NCI-H1930 (cell line): ENCODE data around the gene PDE5A.
A peak's percentile ranks its signal among the peaks of the same experiment; 100 is the strongest.
"Not testable (repeated sequence)": the region's sequence is repeated elsewhere in the genome, so short reads cannot be mapped to it uniquely, and the experiment has no call there.

ENCODE experiments used
- DNase-seq, 2 experiments: peaks; one replicate each; lab custom pipeline; 2025; lab: John Stamatoyannopoulos, UW

PDE5A gene

DNA sequence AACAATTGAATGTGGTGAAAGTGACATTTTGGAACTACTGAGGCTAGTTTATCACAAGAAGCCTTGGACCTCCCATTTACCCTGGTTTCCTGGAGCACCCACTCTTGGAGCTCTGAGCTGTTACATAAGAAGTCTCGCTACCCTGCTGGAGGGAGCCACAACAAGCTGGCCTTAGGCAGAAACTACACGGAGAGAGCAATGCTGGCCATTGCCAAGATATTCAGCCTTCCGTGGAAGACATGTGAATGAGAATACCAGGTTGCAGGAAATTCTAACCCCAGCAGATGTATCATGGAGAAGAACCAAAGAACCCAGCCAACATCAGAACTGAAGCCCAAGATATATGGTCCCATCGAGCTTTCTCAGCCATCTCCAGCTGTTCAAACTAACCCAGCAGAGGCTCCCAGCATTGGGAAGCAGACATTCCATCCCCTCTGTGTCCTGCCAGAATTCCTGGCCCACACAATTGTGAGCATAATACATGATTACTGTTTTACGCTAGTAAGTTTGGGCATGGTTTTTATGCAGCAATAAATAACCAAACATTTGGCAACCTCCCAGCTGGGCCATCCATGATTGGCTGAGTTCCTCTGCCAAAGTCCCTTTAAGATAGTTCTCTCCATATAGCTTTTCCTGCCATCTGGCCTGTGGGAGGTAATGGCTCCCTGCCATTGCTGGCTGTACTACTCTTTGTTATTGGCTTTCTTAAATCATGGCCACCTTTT lies 17.9 kb upstream of the PDE5A start:
- DNase-seq = no peak

DNA sequence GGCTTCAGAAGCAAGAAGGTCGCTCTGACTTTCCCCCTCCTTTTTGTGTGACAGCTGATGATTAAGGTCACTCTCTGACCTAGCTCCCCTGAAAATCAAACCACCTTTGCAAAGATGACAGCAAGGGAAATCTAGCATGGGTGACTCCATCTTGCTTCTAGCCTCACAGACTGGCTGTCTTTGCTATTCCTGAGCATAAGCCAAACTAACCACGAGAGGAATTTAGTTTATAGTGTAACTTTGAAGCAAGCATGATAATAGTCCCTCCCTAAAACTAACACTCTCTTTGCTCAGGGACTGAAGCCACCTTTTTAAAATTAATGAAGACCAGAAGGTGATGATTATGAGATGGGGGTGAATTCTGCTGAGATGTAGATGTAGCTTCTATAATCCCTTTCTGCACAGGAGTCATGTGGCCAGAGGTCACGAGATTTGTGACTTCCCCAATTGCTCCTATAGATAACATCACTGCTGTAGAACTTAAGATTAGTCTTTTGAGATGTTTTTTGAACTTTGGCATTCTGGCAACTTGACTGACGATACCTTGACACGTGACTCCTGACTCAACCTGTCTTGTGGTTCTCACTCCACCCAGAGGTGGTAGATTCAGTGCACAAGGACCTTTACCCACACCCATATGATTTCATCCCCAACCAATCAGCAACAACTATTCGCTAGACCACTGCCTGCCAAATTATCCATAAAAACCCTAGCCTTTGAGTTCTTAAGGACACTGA lies 14.9 kb upstream of the PDE5A start:
- DNase-seq = no peak

DNA sequence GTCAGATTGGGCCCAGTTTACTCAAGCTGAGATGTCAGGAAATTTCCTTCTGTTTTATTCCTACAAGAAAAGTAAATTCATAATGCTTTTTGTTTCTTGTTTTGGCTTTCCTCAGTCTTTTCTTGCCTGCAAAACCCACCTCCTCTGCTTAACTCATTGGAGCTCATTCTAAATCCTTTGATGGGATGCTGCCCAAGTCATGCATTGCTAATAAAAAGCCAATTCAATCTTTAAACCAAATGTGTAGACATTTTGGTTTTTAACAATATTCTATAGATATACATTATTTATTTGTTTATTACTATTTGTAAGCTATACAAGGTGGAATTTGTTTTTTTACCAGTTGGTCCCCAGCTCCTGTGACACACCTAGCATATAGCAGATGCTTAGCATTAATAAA lies 13.2 kb upstream of the PDE5A start:
- DNase-seq = no peak

DNA sequence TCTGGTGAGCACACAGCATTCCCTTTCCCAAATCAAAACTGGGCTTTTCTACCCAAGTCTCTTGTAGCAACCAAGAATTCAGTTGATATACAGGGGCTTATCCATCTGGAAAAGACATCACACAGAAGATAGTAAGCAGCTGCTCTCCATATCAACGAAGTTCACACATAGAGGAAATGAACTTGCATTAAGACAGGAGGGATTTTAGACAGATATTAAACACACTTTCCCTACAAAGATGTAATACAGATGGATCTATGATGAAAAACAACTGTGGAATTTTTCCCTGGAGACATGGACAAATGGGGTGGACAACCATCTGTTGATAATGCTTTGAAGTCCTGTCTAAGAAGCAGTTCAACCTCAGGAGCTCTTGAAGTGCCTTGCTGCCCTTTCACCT lies 9.8 kb upstream of the PDE5A start:
- DNase-seq = no peak

DNA sequence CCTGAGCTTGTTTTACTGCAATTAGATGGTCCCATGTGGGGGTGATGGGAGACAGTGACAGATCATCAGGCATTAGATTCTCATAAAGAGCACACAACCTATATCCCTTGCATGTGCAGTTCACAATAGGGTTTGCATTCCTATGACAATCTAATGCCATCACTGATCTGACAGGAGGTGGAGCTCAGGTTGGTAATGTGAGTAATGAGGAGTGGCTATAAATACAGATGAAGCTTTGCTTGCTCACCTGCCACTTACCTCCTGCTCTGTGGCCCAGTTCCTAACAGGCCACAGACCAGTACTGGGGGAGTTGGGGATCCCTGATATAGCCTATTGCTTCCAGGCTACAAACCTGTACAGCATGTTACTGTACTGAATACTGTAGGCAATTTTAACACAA lies 8.2 kb upstream of the PDE5A start:
- not testable (repeated sequence) for DNase-seq

DNA sequence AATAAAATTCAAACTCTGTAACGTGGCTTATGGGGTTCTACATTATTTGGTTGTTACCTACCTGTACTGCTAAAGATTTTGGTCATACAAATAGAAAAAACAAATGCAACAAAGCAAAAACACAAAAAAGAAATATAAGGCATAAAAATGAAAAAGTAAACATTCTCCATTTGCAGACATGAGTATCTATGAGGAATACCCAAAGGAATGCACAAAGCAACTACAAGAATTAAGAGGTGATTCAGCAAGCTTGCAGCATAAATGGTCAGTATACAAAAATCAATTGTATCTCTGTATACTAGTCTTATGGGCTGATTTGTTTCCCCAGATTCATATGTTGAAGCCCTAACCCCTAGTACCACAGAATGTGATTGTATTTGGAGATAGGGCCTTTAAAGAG lies 3.6 kb upstream of the PDE5A start:
- DNase-seq = no peak

DNA sequence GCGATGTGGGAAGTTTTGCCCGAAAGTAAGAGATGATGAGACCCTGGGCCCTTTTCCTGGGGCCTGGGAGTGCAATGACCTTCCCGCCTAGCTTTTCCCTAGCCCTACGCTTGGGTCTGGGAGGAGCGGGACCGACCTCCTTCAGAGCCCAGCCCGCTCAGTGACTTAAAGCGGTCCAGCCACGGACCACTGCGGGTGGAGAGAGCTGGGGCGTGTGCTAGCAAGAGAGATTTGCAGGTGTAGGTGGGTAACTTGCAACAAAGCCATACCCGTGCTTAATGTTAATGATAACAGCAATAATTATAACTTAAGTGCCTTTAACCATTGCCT lies 503 bp upstream of the PDE5A start:
- DNase-seq = no peak

DNA sequence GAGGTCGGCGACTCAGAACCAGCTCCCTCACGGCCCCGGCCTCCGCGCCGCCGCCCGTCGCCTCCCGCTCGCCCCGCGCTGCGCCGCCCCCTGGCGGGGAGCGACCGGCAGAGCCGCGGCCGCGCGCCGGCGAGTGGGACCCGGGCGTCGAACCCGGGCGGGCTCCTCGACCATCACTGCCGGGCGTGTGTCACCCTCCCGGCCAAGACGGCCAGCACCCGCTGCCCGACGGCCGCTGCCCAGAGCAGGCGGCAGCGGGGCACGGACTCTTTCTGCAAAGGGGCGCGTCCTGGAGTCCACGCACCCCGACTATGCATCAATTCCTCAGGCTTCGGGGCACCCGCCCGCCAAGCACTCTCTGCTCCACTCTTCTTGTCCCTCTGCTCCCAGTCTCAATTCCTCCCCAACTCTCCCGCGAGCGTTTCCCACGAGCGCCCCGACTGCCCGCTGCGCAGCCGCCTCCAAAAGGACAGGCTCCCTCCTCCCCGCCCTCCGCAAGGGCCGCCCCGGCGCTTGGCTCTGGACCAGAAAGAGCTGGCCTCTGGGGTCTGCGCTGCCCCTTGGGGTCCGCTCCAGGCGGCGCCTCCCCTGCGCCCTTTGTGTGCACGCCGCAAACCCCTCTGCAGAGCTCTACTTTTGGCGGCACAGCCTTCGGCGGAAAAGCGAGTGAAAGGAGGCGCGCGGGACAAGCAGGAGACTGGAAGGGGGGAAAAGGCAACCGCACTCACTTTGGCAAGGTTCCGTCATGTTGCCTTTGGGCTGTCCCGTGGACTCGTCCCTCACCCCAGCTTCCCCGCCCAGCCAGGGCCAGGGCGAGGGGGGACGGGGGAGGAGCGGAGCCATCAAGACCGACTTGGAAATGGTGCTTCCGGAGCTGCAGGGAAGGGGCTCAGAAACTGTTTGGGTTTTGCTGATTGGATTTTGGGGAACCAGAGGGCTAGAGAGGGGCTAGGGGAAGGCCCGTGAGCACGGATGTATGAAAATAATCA lies 1.0 kb downstream of the PDE5A start:
- DNase-seq = peak; percentile 48 to 75

DNA sequence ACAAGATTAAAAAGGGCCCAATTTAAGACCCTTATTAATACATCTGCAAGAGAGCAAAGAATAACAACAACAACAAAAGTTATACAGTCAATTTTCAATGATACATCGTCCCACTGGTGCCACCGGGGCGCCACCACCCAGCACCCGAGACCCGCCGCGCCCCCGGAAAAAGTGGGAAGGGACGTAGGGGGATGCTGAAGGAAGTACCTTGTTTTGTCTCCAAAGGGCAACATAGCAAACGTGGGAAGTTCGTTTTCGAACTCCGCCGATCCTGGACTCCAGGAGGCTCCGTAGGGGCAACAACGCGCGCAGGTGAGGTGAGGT lies 1.7 kb downstream of the PDE5A start:
- no peak for DNase-seq

DNA sequence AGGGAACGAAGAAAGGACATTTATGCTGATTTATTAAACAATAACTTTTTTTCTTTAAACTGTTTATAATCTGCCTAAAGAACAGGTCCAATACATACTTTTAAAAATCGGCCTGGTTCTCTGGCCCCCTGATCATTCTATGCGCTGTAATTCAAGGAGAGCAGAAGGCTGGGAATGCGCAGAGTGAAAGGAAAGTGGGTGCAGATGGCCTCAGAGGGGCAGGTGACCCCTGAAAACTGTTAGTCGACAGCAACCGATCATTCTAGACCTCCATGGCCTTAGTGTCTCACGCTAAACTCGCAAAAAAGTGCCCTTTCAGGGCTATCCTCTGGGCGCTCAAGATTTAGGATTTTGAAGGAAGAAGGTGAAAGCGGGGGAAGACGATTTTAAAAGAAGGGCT lies 2.2 kb downstream of the PDE5A start:
- no peak for DNase-seq

DNA sequence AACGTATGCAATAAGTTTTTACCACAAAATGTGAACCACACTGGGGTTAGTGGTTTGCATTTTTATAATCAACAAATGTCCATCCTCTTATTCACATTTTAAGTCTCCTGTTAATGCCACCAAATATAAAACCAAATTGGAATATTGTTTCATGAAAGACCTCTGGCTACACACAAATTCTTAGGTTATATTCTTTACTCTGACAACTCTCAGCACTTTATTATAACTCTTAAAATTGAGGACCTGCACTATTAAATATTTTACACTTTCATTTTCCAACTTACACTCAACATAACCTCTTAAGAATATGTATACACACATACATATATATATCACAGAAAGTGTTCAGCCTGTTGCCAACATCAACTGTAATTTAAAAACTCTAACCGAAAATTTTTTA lies 2.8 kb downstream of the PDE5A start:
- DNase-seq = no peak

DNA sequence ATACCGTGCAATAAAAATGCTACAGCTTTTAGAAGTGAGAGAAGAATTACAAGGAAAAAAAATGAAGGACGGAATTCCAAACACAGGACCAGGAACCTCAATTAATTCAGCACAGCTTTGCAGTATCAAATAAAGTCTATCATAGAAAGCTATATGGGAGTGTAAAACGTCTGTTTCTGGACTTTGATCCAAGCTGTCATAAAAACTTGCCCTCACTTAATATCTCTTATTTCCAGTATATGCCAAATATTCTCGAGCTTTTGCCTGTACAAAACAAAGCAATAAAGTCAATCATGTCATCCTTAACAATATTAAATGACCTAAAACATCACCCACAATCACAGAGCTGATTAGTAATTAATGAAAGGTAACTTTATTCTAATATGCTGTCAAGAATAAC lies 4.2 kb downstream of the PDE5A start:
- DNase-seq = no peak

DNA sequence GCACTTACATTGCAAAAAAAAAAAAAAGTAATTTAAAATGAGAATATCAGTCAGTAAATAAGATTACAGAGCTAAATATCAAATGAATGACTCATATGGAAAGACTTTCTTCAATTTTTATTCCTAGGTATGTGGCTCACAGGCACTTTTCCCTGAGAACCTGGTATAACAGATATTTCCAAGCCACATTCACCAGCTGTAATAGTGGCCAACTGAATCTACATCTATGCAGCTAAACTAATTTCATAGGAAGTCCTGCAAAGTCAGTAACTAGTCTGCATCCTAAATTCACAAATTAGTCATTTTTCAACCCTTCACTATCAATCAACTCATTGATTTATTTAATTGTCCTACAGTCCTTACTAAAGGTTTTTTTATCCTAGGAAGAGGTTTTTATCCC lies 5.6 kb downstream of the PDE5A start:
- no peak for DNase-seq

DNA sequence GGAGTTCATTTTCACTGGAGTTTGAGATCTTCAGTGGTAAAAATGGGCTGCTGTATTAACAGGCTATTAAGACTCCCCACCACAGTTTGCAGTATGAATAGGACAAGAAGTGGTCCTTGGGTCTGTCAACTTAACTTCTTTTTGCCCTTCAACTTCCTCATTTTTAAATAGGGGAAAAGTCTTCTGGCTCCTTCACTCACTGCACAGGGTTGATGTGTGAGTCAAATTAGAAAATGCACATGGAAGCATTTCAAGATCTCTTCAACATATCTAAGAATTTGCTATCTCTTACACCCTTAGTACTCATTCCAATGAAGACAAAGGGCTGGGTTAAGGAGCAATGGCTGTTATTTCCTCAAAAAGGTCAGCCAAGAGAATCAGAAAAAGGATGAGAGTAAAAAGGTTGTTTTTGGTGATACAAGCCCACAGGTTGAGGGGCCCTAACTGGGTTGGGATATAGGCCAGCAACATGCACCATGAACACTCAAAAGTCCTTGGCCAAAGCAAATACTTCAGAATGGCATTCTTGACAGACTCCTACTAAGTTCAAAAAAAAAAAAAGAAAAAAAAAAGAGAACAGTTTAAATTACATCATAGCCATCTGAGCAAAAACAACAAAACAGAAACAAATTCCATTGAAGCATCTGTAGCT lies 13.4 kb downstream of the PDE5A start:
- DNase-seq = no peak

DNA sequence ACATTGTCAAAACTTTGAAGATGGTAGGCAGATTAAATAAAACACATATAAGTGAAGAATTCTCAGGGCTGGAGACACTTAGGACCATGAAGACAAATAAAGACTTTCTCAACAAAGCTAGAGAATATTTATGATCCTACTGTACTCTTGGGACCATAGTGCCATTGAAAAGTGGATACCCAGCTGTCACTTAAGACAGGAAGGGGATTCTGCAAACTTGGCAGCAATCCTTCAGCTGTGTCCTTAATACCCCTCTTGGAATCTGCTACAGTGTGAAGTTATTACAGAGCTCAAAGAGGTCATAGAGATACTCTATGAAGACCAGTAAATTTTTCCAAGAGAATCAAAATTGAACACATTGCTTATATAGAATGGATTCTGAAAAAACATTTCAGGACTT lies 24.3 kb downstream of the PDE5A start:
- DNase-seq = no peak

DNA sequence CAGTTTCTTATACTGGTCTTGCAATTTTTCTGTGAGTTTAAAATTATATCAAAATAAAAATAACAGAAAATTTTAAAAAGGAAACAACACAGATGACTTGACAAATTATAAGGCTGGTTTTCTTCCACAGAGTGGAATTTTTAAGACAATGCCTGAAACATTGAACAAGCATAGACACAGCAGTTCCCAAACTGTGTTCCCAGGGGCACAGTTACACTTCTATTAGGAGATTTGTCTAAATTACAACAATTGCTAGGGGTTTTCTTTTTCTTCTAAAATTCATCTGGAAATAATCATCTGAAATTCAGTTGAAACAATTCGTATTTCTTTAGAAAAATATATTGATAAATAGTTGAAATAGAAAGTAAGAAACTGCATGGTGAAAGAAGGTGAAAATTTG lies 26.2 kb downstream of the PDE5A start:
- no peak for DNase-seq

DNA sequence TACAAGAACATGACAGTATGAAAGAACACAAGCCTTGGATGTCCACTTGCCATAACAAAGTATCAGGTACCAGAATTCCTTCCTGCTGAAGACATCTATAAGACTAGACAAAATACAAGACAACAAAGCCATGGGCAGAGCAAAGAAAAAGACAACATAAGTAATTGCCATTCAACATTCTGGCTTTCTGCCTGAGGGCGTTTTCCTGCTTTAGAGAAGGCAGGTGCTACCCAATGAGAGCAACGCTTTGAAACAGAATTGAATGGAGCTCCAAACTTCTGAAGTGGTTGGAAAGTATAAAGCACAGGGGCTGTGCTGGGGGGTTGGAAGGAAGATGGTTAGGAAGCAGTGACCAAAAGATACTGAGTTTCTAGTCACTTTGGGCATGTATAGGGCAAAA lies 30.1 kb downstream of the PDE5A start:
- no peak for DNase-seq

DNA sequence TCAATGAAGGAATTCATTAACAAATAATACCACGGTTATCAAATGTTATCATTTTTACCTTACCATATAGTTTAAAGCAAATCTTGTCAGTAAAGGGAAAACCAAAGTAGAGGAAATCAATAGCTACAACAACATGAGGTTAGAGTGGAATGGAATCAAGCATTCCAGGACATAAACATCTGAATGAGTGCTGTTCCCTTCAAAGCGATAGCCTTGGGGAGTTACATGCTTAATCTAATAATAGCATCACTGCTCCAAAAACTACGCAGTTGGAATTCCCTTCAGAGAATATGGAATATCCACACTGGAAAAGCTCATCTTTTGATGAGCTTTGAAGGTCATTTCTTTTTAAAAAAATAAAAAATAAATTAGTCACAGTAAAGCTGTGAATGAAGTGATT lies 31.2 kb downstream of the PDE5A start:
- DNase-seq = no peak

DNA sequence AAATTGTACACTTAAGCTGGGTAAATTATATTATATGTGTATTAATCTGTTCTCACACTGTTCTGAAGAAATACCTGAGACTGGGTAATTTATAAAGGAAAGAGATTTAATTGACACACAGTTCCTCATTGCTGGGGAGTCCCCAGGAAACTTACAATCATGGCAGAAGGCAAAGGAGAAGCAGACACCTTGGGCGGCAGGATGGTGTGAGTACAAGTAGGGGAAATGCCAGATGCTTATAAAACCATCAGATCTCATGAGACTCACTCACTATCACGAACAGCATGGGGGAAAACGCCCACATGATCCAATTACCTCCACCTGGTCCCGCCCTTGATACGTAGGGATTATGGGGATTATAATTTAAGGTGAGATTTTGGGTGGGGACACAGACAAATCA lies 34.9 kb downstream of the PDE5A start:
- no peak for DNase-seq

DNA sequence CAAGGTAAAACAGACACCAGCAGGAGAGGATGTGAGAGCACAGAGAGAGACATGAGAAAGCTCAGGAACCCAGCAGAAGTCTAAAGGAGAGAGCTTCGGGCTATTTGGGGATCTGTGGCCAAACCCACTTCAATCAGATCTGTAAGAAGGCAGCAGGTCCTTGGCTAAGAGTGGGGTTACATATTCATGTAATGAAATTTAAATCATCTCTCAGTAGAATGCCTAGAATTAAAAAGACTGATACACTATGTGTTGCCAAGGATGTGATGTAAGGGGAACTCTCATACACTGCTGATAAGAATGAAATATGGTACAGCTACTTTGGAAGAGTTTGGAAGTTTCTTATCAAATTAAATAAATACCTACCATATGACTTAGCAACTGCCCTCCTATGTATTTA lies 35.8 kb downstream of the PDE5A start:
- no peak for DNase-seq

DNA sequence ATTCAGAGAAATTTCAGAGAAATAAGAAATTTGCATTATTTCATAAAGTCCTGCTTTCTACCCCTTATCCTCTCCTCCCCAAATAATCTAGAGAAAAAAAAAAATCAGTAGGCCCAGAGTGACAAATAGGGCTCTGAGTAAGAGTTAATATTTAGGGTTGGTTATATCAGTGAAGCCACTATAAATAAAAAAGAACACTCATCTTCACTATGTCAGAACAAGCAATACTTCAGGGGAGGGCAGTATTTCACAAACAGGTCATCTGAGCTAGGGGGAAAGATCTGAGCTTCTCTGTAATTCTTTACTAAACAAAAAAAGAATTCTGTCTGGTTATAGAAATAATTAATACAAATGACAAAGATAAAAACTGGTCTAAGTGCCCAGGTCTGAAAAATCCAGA lies 39.4 kb downstream of the PDE5A start:
- no peak for DNase-seq

DNA sequence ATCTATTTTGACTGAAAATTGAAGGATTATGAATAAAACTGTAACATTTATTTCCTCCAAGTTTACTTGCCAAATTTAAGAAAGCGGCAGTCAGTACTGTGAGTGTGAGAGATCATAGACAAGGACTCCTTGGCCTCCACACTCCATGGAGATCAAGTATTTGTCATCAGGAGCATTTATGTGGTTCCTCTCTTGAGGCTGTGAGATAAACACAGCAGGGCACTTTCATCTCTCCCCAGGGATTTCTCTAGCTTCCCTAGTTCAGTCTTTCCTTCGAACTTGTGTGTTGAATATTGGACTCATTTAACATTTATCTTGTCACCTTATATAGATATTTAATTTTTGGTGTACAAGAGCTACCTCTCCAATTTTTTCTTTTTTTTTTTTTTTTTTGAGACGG lies 40.8 kb downstream of the PDE5A start:
- no peak for DNase-seq

DNA sequence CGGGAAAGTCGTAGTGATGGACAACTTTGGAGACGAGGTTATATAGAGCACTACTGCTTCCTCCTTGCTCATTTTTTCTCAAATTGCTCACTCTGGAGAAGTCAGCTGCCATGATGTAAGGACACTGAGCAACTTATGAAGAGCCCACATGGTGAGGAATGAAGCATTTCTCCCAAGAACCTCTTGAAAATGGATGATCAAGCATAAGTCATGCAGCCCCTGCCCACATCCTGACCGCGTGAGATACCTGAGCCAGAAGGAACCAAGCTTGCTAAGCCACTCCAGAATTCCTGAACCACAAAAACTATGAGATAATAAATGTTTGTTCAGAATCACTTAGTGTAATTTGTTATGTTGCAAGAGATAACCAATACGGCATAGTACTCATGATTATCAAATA lies 42.8 kb downstream of the PDE5A start:
- no peak for DNase-seq
